SK-N-SH treated with all-trans-retinoic acid at 6 μM for 48 hours (cell line): Measurements from ENCODE around the gene ID3.

Source experiments
- ARNTL ChIP-seq: fragments of 450-650 bp; formaldehyde crosslinking; IDR thresholded peaks from 2 replicates; pipeline ENCODE4 v1.5.0; 2020; ENCODE audit warnings: low read depth, mild to moderate bottlenecking, moderate library complexity, borderline replicate concordance
- ZC3H10 ChIP-seq: fragments of 250-450 bp; sonication (Bioruptor Pico); IDR thresholded peaks from 2 replicates; pipeline ENCODE4 v1.5.1; 2021; ENCODE audit warnings: mild to moderate bottlenecking, moderate library complexity
- TF ChIP-seq, protein P1 (sequence below): fragments of 250-450 bp; sonication (Bioruptor Pico); IDR thresholded peaks from 2 replicates; pipeline ENCODE4 v1.8.0; 2020; ENCODE audit warnings: mild to moderate bottlenecking, moderate library complexity, borderline replicate concordance

DNA sequence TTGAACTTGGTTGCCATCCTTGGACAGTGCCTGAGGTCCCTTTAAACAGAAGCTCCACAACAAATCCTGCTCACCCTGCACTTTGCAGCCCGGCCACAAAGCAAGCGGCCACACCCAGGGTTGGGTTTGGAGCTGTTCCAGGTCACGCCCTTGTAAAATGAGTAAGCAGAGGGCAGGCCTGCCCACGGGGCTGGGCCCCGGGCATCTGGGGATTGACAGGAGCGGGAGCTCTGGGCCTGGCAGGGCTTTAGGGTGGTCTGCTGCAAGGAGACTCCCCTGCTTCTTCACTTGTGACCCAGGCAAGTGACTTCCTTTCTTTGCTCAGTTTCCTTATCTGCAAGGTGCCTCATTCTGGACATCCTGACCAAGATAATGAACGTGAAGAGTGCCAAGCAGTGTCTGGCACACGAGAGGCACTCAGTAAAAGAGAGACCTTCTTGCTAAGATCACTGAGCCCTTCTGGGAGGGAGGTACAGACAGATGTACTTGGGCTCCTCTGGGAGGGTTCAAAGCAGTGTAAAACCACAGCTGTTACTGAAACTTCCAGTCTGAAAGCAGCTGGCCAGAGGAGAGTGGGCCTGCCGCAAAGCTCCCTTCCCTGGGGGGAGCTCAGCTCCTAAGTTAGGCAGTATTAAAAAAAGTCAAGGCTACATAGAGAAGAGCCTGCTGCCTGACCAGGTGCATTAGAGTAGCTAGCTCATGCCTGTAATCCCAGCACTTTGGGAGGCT is 30.9 kb downstream of the ID3 start:
- TF ChIP-seq, protein P1, sequence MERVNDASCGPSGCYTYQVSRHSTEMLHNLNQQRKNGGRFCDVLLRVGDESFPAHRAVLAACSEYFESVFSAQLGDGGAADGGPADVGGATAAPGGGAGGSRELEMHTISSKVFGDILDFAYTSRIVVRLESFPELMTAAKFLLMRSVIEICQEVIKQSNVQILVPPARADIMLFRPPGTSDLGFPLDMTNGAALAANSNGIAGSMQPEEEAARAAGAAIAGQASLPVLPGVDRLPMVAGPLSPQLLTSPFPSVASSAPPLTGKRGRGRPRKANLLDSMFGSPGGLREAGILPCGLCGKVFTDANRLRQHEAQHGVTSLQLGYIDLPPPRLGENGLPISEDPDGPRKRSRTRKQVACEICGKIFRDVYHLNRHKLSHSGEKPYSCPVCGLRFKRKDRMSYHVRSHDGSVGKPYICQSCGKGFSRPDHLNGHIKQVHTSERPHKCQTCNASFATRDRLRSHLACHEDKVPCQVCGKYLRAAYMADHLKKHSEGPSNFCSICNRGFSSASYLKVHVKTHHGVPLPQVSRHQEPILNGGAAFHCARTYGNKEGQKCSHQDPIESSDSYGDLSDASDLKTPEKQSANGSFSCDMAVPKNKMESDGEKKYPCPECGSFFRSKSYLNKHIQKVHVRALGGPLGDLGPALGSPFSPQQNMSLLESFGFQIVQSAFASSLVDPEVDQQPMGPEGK, result no peak
- TF ChIP-seq ARNTL (CRISPR knock-in tag) (no peak), ZC3H10 (CRISPR knock-in tag) (no peak)
